ENCODE data around the gene CCNB1IP1. TPM values are rescaled to one million over a fixed set of nuclear protein-coding genes. Genes with fewer than 3 reads are reported as not detected.
"Not testable (repeated sequence)": the region's sequence is repeated elsewhere in the genome, so short reads cannot be mapped to it uniquely, and the experiment has no call there.

Gene CCNB1IP1
- polyA plus RNA-seq, 6 donors from 2014 or later = 24.9 to 44.6 (median 32.7) TPM

- H3K4me3 Mint-ChIP-seq = no peak overlapping the region
- peaks cover 20 to 42% (median 33%) of the 10 kb centered on the region in 7 donors for H3K9me3 Mint-ChIP-seq
- H3K27me3 Mint-ChIP-seq = no peaks in the 10 kb centered on the region
- no peak for DNase-seq
- peaks cover 35 to 41% of the 10 kb centered on the region in 2 donors for H3K36me3 Mint-ChIP-seq
- H3K27ac Mint-ChIP-seq = no peak overlapping the region
- peaks cover 0 to 4% (median 0%) of the 10 kb centered on the region in 3 donors for H3K4me1 Mint-ChIP-seq
- no peak for ATAC-seq (ENCODE audit: low read depth in 2 of 2)
Measured at GRCh38 chr14:20274062-20274461, 59.0 kb downstream of the CCNB1IP1 start.

- not testable (repeated sequence) for DNase-seq; H3K9me3 Mint-ChIP-seq; H3K4me1 Mint-ChIP-seq; H3K27ac Mint-ChIP-seq; H3K27me3 Mint-ChIP-seq; H3K36me3 Mint-ChIP-seq; ATAC-seq (ENCODE audit: low read depth in 2 of 2); H3K4me3 Mint-ChIP-seq
Measured at GRCh38 chr14:20264361-20264760, 68.7 kb downstream of the CCNB1IP1 start.

GRCh38 chr14:20262642-20263128, 70.4 kb downstream of the CCNB1IP1 start:
- DNase-seq (no peak), ATAC-seq (ENCODE audit: low read depth in 2 of 2) (no peak)
- H3K27ac Mint-ChIP-seq = no peak overlapping the region
- H3K9me3 Mint-ChIP-seq = peaks cover 0 to 5% (median 0%) of the 10 kb centered on the region in 7 donors
- H3K36me3 Mint-ChIP-seq = peaks cover 0 to 9% of the 10 kb centered on the region in 2 donors
- no peak overlapping the region for H3K4me3 Mint-ChIP-seq
- peaks cover 0 to 7% (median 0%) of the 10 kb centered on the region in 3 donors for H3K4me1 Mint-ChIP-seq
- no peaks in the 10 kb centered on the region for H3K27me3 Mint-ChIP-seq

Other genes with a start within 250 kb of the CCNB1IP1 start
- not detected for gene OR4K17, start 222.5 kb downstream of the CCNB1IP1 start, polyA plus RNA-seq (ENCODE audit: low read depth in 6 of 6)
- not detected for gene OR4N5, start 194.5 kb downstream of the CCNB1IP1 start, polyA plus RNA-seq (ENCODE audit: low read depth in 6 of 6)
- gene OR11G2, start 142.4 kb downstream of the CCNB1IP1 start, polyA plus RNA-seq (ENCODE audit: low read depth in 6 of 6) = not detected
- gene OR11H6, start 109.6 kb downstream of the CCNB1IP1 start, polyA plus RNA-seq (ENCODE audit: low read depth in 6 of 6) = not detected
- gene OR11H7, start 104.3 kb downstream of the CCNB1IP1 start, polyA plus RNA-seq (ENCODE audit: low read depth in 6 of 6) = not detected
- gene OR11H4, start 94.0 kb downstream of the CCNB1IP1 start, polyA plus RNA-seq (ENCODE audit: low read depth in 6 of 6) = not detected
- 10 to 100 TPM; 21.8 to 28.5 (median 26.6) TPM for gene TTC5, start 27.3 kb downstream of the CCNB1IP1 start, polyA plus RNA-seq (ENCODE audit: low read depth in 6 of 6)
- 10 to 100 TPM in 3 of 6 donors, 1 to 10 TPM in 3; 6.2 to 17.0 (median 10.6) TPM for gene PARP2, start 10.4 kb upstream of the CCNB1IP1 start, polyA plus RNA-seq (ENCODE audit: low read depth in 6 of 6)
- 10 to 100 TPM in 1 of 6 donors, 1 to 10 TPM in 4, under 1 TPM in 1; 0.15 to 17.2 (median 7.7) TPM for gene TEP1, start 80.2 kb upstream of the CCNB1IP1 start, polyA plus RNA-seq (ENCODE audit: low read depth in 6 of 6)
- gene KLHL33, start 102.9 kb upstream of the CCNB1IP1 start, polyA plus RNA-seq (ENCODE audit: low read depth in 6 of 6) = under 1 TPM in 5 of 6 donors, not detected in 1; 0.13 to 0.51 (median 0.40) TPM
- 10 to 100 TPM; 57.5 to 87.9 (median 67.4) TPM for gene OSGEP, start 121.5 kb upstream of the CCNB1IP1 start, polyA plus RNA-seq (ENCODE audit: low read depth in 6 of 6)
- 100 to 1,000 TPM; 129 to 187 (median 180) TPM for gene APEX1, start 121.9 kb upstream of the CCNB1IP1 start, polyA plus RNA-seq (ENCODE audit: low read depth in 6 of 6)
- 10 to 100 TPM; 40.1 to 67.6 (median 50.4) TPM for gene PIP4P1, start 128.2 kb upstream of the CCNB1IP1 start, polyA plus RNA-seq (ENCODE audit: low read depth in 6 of 6)
- 10 to 100 TPM; 24.1 to 67.8 (median 52.4) TPM for gene PNP, start 136.1 kb upstream of the CCNB1IP1 start, polyA plus RNA-seq (ENCODE audit: low read depth in 6 of 6)
- gene RNASE10, start 172.3 kb upstream of the CCNB1IP1 start, polyA plus RNA-seq (ENCODE audit: low read depth in 6 of 6) = under 1 TPM in 3 of 6 donors, not detected in 3; 0.23 to 0.45 (median 0.37) TPM
- gene RNASE9, start 227.8 kb upstream of the CCNB1IP1 start, polyA plus RNA-seq (ENCODE audit: low read depth in 6 of 6) = not detected